Activated CD4-positive, alpha-beta memory T cell treated with anti-CD3 and anti-CD28 coated beads for 36 hours (primary cell): ENCODE data around the gene MORN5. TPM values are rescaled to one million over a fixed set of nuclear protein-coding genes. Genes with fewer than 3 reads are reported as not detected.

Source experiments
- CTCF ChIA-PET: fragments of 350-600 bp; sonication (Branson Sonifier 250); formaldehyde crosslinking; loops from one replicate; lab custom pipeline; 2021; ENCODE audit warnings: antibody characterized with exemption, inconsistent platforms; lab: Charles Lee
- POLR2A ChIA-PET: fragments of 350-600 bp; sonication (Branson Sonifier 250); formaldehyde crosslinking; loops from one replicate; lab custom pipeline; 2021; ENCODE audit warnings: antibody characterized with exemption; lab: Charles Lee
- DNase-seq: peaks from one replicate; pipeline ENCODE4 v3.0.0-alpha.2; 2020
- H3K27ac Mint-ChIP-seq: one replicate; pipeline ENCODE4 v1.8.0; 2021; ENCODE audit warnings: mixed read lengths
- H3K27me3 Mint-ChIP-seq: one replicate; pipeline ENCODE4 v1.8.0; 2021; ENCODE audit warnings: mixed read lengths
- H3K36me3 Mint-ChIP-seq: one replicate; pipeline ENCODE4 v1.8.0; 2021; ENCODE audit warnings: mixed read lengths
- H3K4me1 Mint-ChIP-seq: one replicate; pipeline ENCODE4 v1.8.0; 2021; ENCODE audit warnings: low read depth, mixed read lengths
- H3K4me3 Mint-ChIP-seq: one replicate; pipeline ENCODE4 v1.8.0; 2021; ENCODE audit warnings: mild to moderate bottlenecking, mixed read lengths
- H3K9me3 Mint-ChIP-seq: one replicate; pipeline ENCODE4 v1.8.0; 2021; ENCODE audit warnings: mixed read lengths
- intact Hi-C: fragments of 100-400 bp; cut with micrococcal nuclease; formaldehyde crosslinking; loops from one replicate; pipeline ENCODE4 v1.15.1; 2023
- total RNA-seq, 2 experiments: library from RNA; stranded (reverse); gene quantifications; one replicate each; pipeline ENCODE4 v1.2.3, GENCODE V29; 2021

Gene MORN5
- total RNA-seq, 2 experiments from 2014 or later, result not detected

DNA sequence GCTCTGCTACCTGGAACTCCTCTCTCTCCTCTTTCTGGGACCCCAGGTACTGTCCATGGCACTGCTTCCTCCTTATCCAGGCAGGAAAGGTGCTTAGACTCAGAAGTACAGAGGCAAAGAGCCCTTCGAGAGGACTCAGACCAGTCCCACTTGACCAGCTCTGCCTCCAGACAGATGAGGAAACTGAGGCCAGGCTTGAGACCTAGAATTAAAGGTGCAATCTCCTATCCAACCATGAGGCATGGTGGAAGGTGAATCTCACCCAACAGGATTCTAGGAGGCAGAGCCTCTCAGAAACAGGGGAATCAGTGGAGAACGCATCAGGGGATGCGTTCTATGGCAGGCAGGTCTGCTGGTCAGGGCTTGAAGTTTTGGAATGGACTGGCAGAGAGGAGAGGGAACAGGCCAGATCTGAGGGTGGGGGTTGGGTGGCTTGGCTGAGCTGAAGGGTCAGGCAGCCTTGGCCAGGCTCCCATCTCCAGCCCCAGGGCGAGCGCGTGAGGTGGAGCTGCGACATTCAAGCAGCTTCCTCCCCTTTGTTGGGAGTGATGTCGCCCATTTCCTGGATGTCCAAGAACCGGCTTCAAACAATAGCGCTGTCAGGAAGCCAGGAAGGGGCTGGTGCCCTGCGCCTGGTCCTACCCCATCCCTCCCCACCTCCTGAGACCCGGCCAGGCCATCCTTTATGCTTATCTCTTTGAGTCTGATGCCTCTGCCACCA is 26.3 kb upstream of the MORN5 start:
- Mint-ChIP-seq H3K27me3 (peaks cover 5% of the 10 kb centered on the region), H3K4me3 (no peak overlapping the region), H3K27ac (no peak overlapping the region), H3K4me1 (no peaks in the 10 kb centered on the region), H3K36me3 (no peaks in the 10 kb centered on the region), H3K9me3 (no peaks in the 10 kb centered on the region)
- ChIA-PET CTCF (interaction anchor here (1.6 to 5.0 kb wide), 2 partner anchors 10 to 34 kb away, joined by 5 to 35 read pairs; no protein-coding TSS in a partner anchor), POLR2A (no interaction called here)
- intact Hi-C loops, result no loop called here
- DNase-seq, result no peak

DNA sequence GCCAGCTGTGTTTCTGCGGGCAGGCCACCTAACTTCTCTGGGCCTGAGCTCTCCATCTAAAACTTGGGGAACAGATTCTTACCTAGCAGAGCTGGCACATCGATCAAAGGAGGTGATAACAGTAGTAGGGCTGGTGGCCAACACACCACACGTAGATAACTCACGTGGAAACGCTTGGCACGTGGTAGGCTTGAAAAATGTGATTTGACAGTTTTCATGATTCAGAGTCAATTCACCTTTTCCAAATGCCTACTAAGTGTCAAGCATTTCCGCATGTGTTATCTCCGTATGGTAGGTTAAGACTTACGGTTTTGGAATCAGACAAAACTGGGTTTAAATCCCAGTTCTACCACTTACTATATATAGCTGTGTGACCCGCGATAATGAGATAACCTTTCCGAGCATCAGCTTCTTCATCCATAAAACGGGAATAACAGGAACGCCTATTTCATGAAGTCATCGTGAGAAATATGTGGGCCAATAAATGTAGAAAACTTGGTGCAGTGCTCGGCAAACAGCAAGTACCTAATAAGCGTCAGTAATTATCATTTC is 25.6 kb upstream of the MORN5 start:
- no peaks in the 10 kb centered on the region for H3K36me3 Mint-ChIP-seq
- H3K4me1 Mint-ChIP-seq, result no peaks in the 10 kb centered on the region
- ChIA-PET CTCF (interaction anchor here (1.5 to 5.0 kb wide), 2 partner anchors 11 to 216 kb away, joined by 4 to 35 read pairs; no protein-coding TSS in a partner anchor), POLR2A (no interaction called here)
- DNase-seq, result no peak
- H3K9me3 Mint-ChIP-seq, result no peaks in the 10 kb centered on the region
- intact Hi-C loops, result no loop called here
- H3K4me3 Mint-ChIP-seq, result no peak overlapping the region
- no peak overlapping the region for H3K27ac Mint-ChIP-seq
- peaks cover 5% of the 10 kb centered on the region for H3K27me3 Mint-ChIP-seq

GRCh38 chr9:122134822-122135528 is 24.7 kb upstream of the MORN5 start:
- Mint-ChIP-seq H3K9me3 (no peaks in the 10 kb centered on the region), H3K27me3 (peaks cover 5% of the 10 kb centered on the region), H3K27ac (no peak overlapping the region), H3K36me3 (no peaks in the 10 kb centered on the region), H3K4me1 (no peaks in the 10 kb centered on the region), H3K4me3 (no peak overlapping the region)
- no peak for DNase-seq
- POLR2A ChIA-PET, result no interaction called here
- CTCF ChIA-PET, result interaction anchor here (0.9 to 5.0 kb wide), 4 partner anchors 10 to 215 kb away, joined by 3 to 35 read pairs (median 4); no protein-coding TSS in a partner anchor
- intact Hi-C loops, result no loop called here

DNA sequence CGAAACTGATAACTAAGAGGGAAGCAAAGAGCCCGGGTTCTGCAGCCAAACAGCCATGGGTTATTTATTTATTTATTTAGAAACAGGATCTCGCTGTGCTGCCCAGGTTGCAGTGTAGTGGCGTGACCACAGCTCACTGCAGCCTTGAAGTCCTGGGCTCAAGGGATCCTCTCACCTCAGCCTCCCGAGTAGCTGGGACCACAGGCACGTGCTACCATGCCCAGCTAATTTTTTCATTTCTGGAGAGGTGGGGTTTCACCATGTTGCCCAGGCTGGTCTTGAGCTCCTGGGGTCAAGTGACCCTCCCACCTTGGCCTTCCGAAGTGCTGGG is 24.2 kb upstream of the MORN5 start:
- CTCF ChIA-PET, result interaction anchor here (0.9 to 5.0 kb wide), 4 partner anchors 9 to 215 kb away, joined by 3 to 35 read pairs (median 4); no protein-coding TSS in a partner anchor
- Mint-ChIP-seq H3K9me3 (no peaks in the 10 kb centered on the region), H3K4me3 (no peak overlapping the region), H3K36me3 (no peaks in the 10 kb centered on the region), H3K27ac (no peak overlapping the region), H3K27me3 (peaks cover 5% of the 10 kb centered on the region), H3K4me1 (no peaks in the 10 kb centered on the region)
- DNase-seq, result no peak
- intact Hi-C loops, result no loop called here
- POLR2A ChIA-PET, result no interaction called here

GRCh38 chr9:122138560-122139268 is 21.0 kb upstream of the MORN5 start:
- Mint-ChIP-seq H3K27ac (no peak overlapping the region), H3K4me1 (no peaks in the 10 kb centered on the region), H3K4me3 (no peak overlapping the region), H3K36me3 (peaks cover 1% of the 10 kb centered on the region), H3K9me3 (no peaks in the 10 kb centered on the region), H3K27me3 (no peaks in the 10 kb centered on the region)
- DNase-seq, result no peak
- ChIA-PET POLR2A (no interaction called here), CTCF (interaction anchor here (0.6 kb wide), 1 partner anchor 14 kb away, joined by 3 read pairs; no protein-coding TSS in a partner anchor)
- intact Hi-C loops, result no loop called here

DNA sequence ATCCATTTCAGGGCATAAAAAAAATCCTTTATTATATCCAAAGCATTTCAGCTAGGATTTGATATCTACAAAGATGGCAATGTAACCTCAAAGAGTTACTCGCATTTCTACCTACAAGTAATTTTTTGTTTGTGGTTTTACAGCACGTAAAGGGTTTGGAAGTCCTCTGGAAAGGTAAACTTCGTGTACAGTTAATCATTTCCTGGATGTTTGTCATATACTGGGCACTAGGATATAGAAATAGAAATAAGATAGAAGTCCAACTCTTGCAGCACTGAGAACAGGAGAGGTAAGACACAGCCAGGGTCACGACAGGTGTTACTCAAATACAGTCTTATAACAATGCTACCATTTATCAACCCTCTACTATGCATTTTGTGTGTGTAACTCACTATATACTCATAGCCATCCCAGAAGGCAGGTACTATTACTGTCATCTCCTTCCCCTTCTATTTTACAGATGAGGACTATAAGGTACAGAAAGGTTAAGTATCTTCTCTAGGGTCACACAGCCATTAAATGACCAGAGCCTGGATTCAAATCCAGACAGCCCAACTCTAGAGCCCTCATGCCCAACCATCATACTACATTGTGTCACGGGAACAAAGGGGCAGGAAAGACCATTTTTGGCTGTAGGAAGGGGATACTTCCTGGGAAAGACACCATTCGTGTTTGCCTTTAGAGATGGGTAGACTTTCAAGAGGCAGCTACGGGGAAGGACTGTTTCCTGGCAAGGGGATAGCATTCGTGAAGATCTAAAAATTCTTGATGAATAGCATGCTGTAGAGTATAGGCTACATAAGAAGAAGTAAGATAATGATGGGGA is 19.1 kb upstream of the MORN5 start:
- POLR2A ChIA-PET, result no interaction called here
- H3K4me1 Mint-ChIP-seq, result no peaks in the 10 kb centered on the region
- DNase-seq, result no peak
- H3K4me3 Mint-ChIP-seq, result no peak overlapping the region
- H3K9me3 Mint-ChIP-seq, result no peaks in the 10 kb centered on the region
- no peak overlapping the region for H3K27ac Mint-ChIP-seq
- peaks cover 8% of the 10 kb centered on the region for H3K36me3 Mint-ChIP-seq
- no peaks in the 10 kb centered on the region for H3K27me3 Mint-ChIP-seq
- intact Hi-C loops, result no loop called here
- CTCF ChIA-PET, result interaction anchor here (1.3 kb wide), 1 partner anchor 13 kb away, joined by 4 read pairs; no protein-coding TSS in a partner anchor

GRCh38 chr9:122141671-122142070 is 18.0 kb upstream of the MORN5 start:
- no peak overlapping the region for H3K27ac Mint-ChIP-seq
- no peaks in the 10 kb centered on the region for H3K9me3 Mint-ChIP-seq
- intact Hi-C loops, result no loop called here
- POLR2A ChIA-PET, result no interaction called here
- DNase-seq, result no peak
- H3K4me1 Mint-ChIP-seq, result no peaks in the 10 kb centered on the region
- CTCF ChIA-PET, result no interaction called here
- no peak overlapping the region for H3K4me3 Mint-ChIP-seq
- H3K27me3 Mint-ChIP-seq, result no peaks in the 10 kb centered on the region
- peaks cover 12% of the 10 kb centered on the region for H3K36me3 Mint-ChIP-seq

GRCh38 chr9:122143296-122143695 is 16.4 kb upstream of the MORN5 start:
- H3K4me1 Mint-ChIP-seq, result no peaks in the 10 kb centered on the region
- H3K36me3 Mint-ChIP-seq, result peaks cover 21% of the 10 kb centered on the region
- intact Hi-C loops, result no loop called here
- H3K4me3 Mint-ChIP-seq, result no peak overlapping the region
- DNase-seq, result no peak
- no peaks in the 10 kb centered on the region for H3K27me3 Mint-ChIP-seq
- ChIA-PET CTCF (interaction anchor here (0.6 to 1.3 kb wide), 4 partner anchors 15 to 45 kb away, joined by 3 to 5 read pairs (median 3); no protein-coding TSS in a partner anchor), POLR2A (no interaction called here)
- no peak overlapping the region for H3K27ac Mint-ChIP-seq
- no peaks in the 10 kb centered on the region for H3K9me3 Mint-ChIP-seq

DNA sequence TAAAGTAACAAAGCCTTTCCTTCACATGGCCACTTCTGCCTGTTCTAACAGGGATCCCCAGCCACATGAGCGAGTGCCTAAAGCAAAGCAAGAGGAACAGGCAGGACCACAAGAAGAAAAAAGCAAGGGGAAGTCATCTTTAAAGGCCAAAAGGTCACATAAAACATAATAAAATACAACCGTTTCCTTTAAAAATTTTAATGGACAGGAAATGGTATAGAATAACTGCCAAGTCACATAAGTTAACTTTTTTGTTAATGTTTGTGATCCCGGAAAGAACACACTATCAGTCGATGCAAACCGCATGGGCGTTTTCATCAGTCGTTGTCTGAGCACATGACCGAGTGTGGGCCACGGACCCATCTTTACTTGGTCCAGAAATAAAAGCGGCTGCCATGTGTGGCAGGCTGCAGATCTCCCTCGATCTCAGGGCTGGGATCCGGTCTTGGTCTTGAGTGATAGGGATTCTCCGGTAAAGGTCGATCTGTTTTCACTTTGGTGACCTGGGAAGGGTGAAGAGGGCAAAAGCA is 15.8 kb upstream of the MORN5 start:
- DNase-seq, result no peak
- no peaks in the 10 kb centered on the region for H3K4me1 Mint-ChIP-seq
- ChIA-PET CTCF (interaction anchor here (1.2 to 1.3 kb wide), 2 partner anchors 8 to 16 kb away, joined by 3 read pairs; no protein-coding TSS in a partner anchor), POLR2A (no interaction called here)
- H3K36me3 Mint-ChIP-seq, result peaks cover 22% of the 10 kb centered on the region
- intact Hi-C loops, result no loop called here
- no peak overlapping the region for H3K4me3 Mint-ChIP-seq
- no peaks in the 10 kb centered on the region for H3K27me3 Mint-ChIP-seq
- H3K9me3 Mint-ChIP-seq, result no peaks in the 10 kb centered on the region
- H3K27ac Mint-ChIP-seq, result no peak overlapping the region

GRCh38 chr9:122144836-122145591 is 14.7 kb upstream of the MORN5 start:
- ChIA-PET CTCF (interaction anchor here (1.2 to 2.5 kb wide), 4 partner anchors 9 to 205 kb away, joined by 3 to 17 read pairs (median 6); no protein-coding TSS in a partner anchor), POLR2A (no interaction called here)
- DNase-seq, result no peak
- no peaks in the 10 kb centered on the region for H3K4me1 Mint-ChIP-seq
- no peak overlapping the region for H3K4me3 Mint-ChIP-seq
- intact Hi-C loops, result no loop called here
- H3K27ac Mint-ChIP-seq, result no peak overlapping the region
- H3K36me3 Mint-ChIP-seq, result peaks cover 27% of the 10 kb centered on the region
- no peaks in the 10 kb centered on the region for H3K27me3 Mint-ChIP-seq
- H3K9me3 Mint-ChIP-seq, result no peaks in the 10 kb centered on the region
